A549 (cell line): Measurements from ENCODE around the gene FLYWCH1.

ENCODE experiments used
- BHLHE40 ChIP-seq: IDR thresholded peaks from 2 replicates; pipeline ENCODE4 v1.6.1; 2012; ENCODE audit warnings: low read depth, low read length, inconsistent platforms
- CTCF ChIP-seq: fragments of >200 bp; sonication (Bioruptor Twin); formaldehyde crosslinking; IDR thresholded peaks from 3 replicates; pipeline ENCODE4 v1.5.1; 2016
- ELK1 ChIP-seq: fragments of 150-350 bp; IDR thresholded peaks from 2 replicates; pipeline ENCODE4 v1.6.1; 2014; ENCODE audit warnings: low read depth, mild to moderate bottlenecking, low read length
- HDAC2 ChIP-seq: fragments of 200-600 bp; sonication (generic); IDR thresholded peaks from 2 replicates; pipeline ENCODE4 v1.6.1; 2016
- JUN ChIP-seq, 2 experiments: fragments of >200 bp; sonication (Bioruptor Twin); formaldehyde crosslinking; IDR thresholded peaks; 2 replicates in 1 of 2; 3 replicates in 1 of 2; pipeline ENCODE4 v1.6.1; 2016 to 2017
- KDM1A ChIP-seq: fragments of 200-600 bp; sonication (generic); IDR thresholded peaks from 2 replicates; pipeline ENCODE4 v1.6.1; 2016; ENCODE audit warnings: low read depth, mild to moderate bottlenecking
- MAFK ChIP-seq: fragments of 450-650 bp; IDR thresholded peaks from 2 replicates; pipeline ENCODE4 v1.6.1; 2014; ENCODE audit not compliant: partially characterized antibody
- MYC ChIP-seq: IDR thresholded peaks from 2 replicates; pipeline ENCODE4 v1.6.1; 2012; ENCODE audit warnings: mild to moderate bottlenecking, inconsistent platforms, low read length, improper control_type of control experiment, borderline replicate concordance
- PHF8 ChIP-seq: fragments of 200-600 bp; sonication (generic); IDR thresholded peaks from 2 replicates; pipeline ENCODE4 v1.6.1; 2016; ENCODE audit warnings: low read depth, mild to moderate bottlenecking, antibody characterized with exemption, moderate library complexity, borderline replicate concordance
- POLR2A ChIP-seq: IDR thresholded peaks from 2 replicates; pipeline ENCODE4 v1.6.1; 2012; ENCODE audit warnings: mild to moderate bottlenecking, low read length
- RAD21 ChIP-seq, 2 experiments: fragments of >200 bp in 1 of 2; sonication (Bioruptor Twin) in 1 of 2; formaldehyde crosslinking in 1 of 2; IDR thresholded peaks in 1 of 2; conservative IDR thresholded peaks in 1 of 2; 2 replicates in 1 of 2; 3 replicates in 1 of 2; pipeline ENCODE4 v1.6.1; 2012 to 2018; ENCODE audit warnings: inconsistent platforms in 1 of 2
- RCOR1 ChIP-seq: fragments of 150-350 bp; IDR thresholded peaks from 2 replicates; pipeline ENCODE4 v1.6.1; 2014; ENCODE audit warnings: antibody characterized with exemption, low read length, low read depth
- USF2 ChIP-seq: fragments of 450-650 bp; IDR thresholded peaks from 2 replicates; pipeline ENCODE4 v1.6.1; 2014; ENCODE audit warnings: antibody characterized with exemption
- TF ChIP-seq, protein P1 (sequence below): fragments of 200-600 bp; sonication (generic); IDR thresholded peaks from 2 replicates; pipeline ENCODE4 v1.6.1; 2016; ENCODE audit warnings: antibody characterized with exemption, mild to moderate bottlenecking, moderate library complexity

- TF ChIP-seq RAD21 (conservative IDR thresholded peaks at IDR 0.05 in 1 of 2, IDR thresholded peaks at IDR 0.05 in 1 of 2) (no peak), PHF8 (no peak), POLR2A (no peak), JUN (IDR thresholded peaks at IDR 0.05) (no peak), CTCF (no peak), MYC (no peak), ELK1 (no peak), MAFK (no peak), KDM1A (no peak), BHLHE40 (no peak), RCOR1 (no peak), USF2 (no peak), HDAC2 (no peak)
- TF ChIP-seq, protein P1, sequence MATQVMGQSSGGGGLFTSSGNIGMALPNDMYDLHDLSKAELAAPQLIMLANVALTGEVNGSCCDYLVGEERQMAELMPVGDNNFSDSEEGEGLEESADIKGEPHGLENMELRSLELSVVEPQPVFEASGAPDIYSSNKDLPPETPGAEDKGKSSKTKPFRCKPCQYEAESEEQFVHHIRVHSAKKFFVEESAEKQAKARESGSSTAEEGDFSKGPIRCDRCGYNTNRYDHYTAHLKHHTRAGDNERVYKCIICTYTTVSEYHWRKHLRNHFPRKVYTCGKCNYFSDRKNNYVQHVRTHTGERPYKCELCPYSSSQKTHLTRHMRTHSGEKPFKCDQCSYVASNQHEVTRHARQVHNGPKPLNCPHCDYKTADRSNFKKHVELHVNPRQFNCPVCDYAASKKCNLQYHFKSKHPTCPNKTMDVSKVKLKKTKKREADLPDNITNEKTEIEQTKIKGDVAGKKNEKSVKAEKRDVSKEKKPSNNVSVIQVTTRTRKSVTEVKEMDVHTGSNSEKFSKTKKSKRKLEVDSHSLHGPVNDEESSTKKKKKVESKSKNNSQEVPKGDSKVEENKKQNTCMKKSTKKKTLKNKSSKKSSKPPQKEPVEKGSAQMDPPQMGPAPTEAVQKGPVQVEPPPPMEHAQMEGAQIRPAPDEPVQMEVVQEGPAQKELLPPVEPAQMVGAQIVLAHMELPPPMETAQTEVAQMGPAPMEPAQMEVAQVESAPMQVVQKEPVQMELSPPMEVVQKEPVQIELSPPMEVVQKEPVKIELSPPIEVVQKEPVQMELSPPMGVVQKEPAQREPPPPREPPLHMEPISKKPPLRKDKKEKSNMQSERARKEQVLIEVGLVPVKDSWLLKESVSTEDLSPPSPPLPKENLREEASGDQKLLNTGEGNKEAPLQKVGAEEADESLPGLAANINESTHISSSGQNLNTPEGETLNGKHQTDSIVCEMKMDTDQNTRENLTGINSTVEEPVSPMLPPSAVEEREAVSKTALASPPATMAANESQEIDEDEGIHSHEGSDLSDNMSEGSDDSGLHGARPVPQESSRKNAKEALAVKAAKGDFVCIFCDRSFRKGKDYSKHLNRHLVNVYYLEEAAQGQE, result no peak
These were observed 80.8 kb downstream of the FLYWCH1 start for GRCh38 chr16:2992383-2993081.
